ENCODE data around the gene PCGF3. TPM values are rescaled to one million over a fixed set of nuclear protein-coding genes. Genes with fewer than 3 reads are reported as not detected.
"Not testable (repeated sequence)": the region's sequence is repeated elsewhere in the genome, so short reads cannot be mapped to it uniquely, and the experiment has no call there.

The PCGF3 gene
- total RNA-seq, 2 experiments from 2014 or later, result 51.5 to 52.1 TPM

- POLR2A ChIA-PET, result no interaction called here
- H3K4me1 Mint-ChIP-seq, result peaks cover 2% of the 10 kb centered on the region
- peaks cover 35% of the 10 kb centered on the region for H3K36me3 Mint-ChIP-seq (ENCODE audit: low read depth)
- no peak overlapping the region for H3K4me3 Mint-ChIP-seq
- CTCF ChIA-PET, result interaction anchor here (1.6 kb wide), 1 partner anchor 12 kb away, joined by 8 read pairs; no protein-coding TSS in a partner anchor
- no peak for DNase-seq
- peak overlapping the region; percentile 44 for H3K27ac Mint-ChIP-seq
- no peaks in the 10 kb centered on the region for H3K9me3 Mint-ChIP-seq
- H3K27me3 Mint-ChIP-seq, result no peaks in the 10 kb centered on the region
Measured at GRCh38 chr4:754221-755120, 48.8 kb downstream of the PCGF3 start.

GRCh38 chr4:757111-757510, 51.5 kb downstream of the PCGF3 start:
- Mint-ChIP-seq H3K4me3 (no peak overlapping the region), H3K4me1 (peaks cover 4% of the 10 kb centered on the region), H3K27ac (no peak overlapping the region), H3K9me3 (peaks cover 5% of the 10 kb centered on the region), H3K27me3 (no peaks in the 10 kb centered on the region), H3K36me3 (ENCODE audit: low read depth) (peaks cover 38% of the 10 kb centered on the region)
- DNase-seq, result no peak
- ChIA-PET CTCF (interaction anchor here (2.4 kb wide), 1 partner anchor 15 kb away, joined by 6 read pairs; no protein-coding TSS in a partner anchor), POLR2A (interaction anchor here (1.2 to 1.4 kb wide), 2 partner anchors 10 to 23 kb away, joined by 3 to 6 read pairs; no protein-coding TSS in a partner anchor)

- CTCF ChIA-PET, H3K27me3 Mint-ChIP-seq, H3K9me3 Mint-ChIP-seq, H3K4me3 Mint-ChIP-seq, POLR2A ChIA-PET, DNase-seq, H3K27ac Mint-ChIP-seq: not testable (repeated sequence)
- H3K36me3 Mint-ChIP-seq (ENCODE audit: low read depth), result peaks cover 46% of the 10 kb centered on the region
- peaks cover 22% of the 10 kb centered on the region for H3K4me1 Mint-ChIP-seq
Measured at GRCh38 chr4:759810-760209, 54.2 kb downstream of the PCGF3 start.

- CTCF ChIA-PET, result no interaction called here
- no peaks in the 10 kb centered on the region for H3K27me3 Mint-ChIP-seq
- POLR2A ChIA-PET, result no interaction called here
- DNase-seq, result no peak
- H3K4me3 Mint-ChIP-seq, result no peak overlapping the region
- H3K4me1 Mint-ChIP-seq, result peaks cover 24% of the 10 kb centered on the region
- H3K36me3 Mint-ChIP-seq (ENCODE audit: low read depth), result peaks cover 43% of the 10 kb centered on the region
- H3K27ac Mint-ChIP-seq, result no peak overlapping the region
- peaks cover 5% of the 10 kb centered on the region for H3K9me3 Mint-ChIP-seq
Measured at GRCh38 chr4:760616-761015, 55.0 kb downstream of the PCGF3 start.

- DNase-seq, result no peak
- ChIA-PET POLR2A (no interaction called here), CTCF (no interaction called here)
- Mint-ChIP-seq H3K4me3 (no peak overlapping the region), H3K9me3 (peaks cover 5% of the 10 kb centered on the region), H3K27me3 (no peaks in the 10 kb centered on the region), H3K36me3 (ENCODE audit: low read depth) (peaks cover 46% of the 10 kb centered on the region), H3K27ac (no peak overlapping the region), H3K4me1 (peaks cover 24% of the 10 kb centered on the region)
Measured at GRCh38 chr4:761086-761485, 55.5 kb downstream of the PCGF3 start.

- Mint-ChIP-seq H3K4me3 (no peak overlapping the region), H3K36me3 (ENCODE audit: low read depth) (peaks cover 51% of the 10 kb centered on the region), H3K9me3 (peaks cover 5% of the 10 kb centered on the region), H3K4me1 (peaks cover 26% of the 10 kb centered on the region), H3K27ac (peak overlapping the region; percentile 34), H3K27me3 (no peaks in the 10 kb centered on the region)
- CTCF ChIA-PET, result no interaction called here
- POLR2A ChIA-PET, result no interaction called here
- DNase-seq, result no peak
Measured at GRCh38 chr4:761739-762138, 56.1 kb downstream of the PCGF3 start.

- peaks cover 5% of the 10 kb centered on the region for H3K9me3 Mint-ChIP-seq
- POLR2A ChIA-PET, result no interaction called here
- no peak overlapping the region for H3K27ac Mint-ChIP-seq
- CTCF ChIA-PET, result no interaction called here
- H3K4me3 Mint-ChIP-seq, result no peak overlapping the region
- H3K4me1 Mint-ChIP-seq, result peaks cover 26% of the 10 kb centered on the region
- H3K36me3 Mint-ChIP-seq (ENCODE audit: low read depth), result peaks cover 58% of the 10 kb centered on the region
- DNase-seq, result no peak
- no peaks in the 10 kb centered on the region for H3K27me3 Mint-ChIP-seq
Measured at GRCh38 chr4:762211-763190, 56.9 kb downstream of the PCGF3 start.

- Mint-ChIP-seq H3K27ac (peak overlapping the region; percentile 16), H3K9me3 (peaks cover 5% of the 10 kb centered on the region), H3K36me3 (ENCODE audit: low read depth) (peaks cover 62% of the 10 kb centered on the region), H3K4me3 (no peak overlapping the region), H3K27me3 (no peaks in the 10 kb centered on the region), H3K4me1 (peaks cover 26% of the 10 kb centered on the region)
- no peak for DNase-seq
- ChIA-PET POLR2A (no interaction called here), CTCF (no interaction called here)
Measured at GRCh38 chr4:763191-763810, 57.7 kb downstream of the PCGF3 start.

GRCh38 chr4:763922-764321, 58.3 kb downstream of the PCGF3 start:
- DNase-seq, result no peak
- Mint-ChIP-seq H3K27ac (peak overlapping the region; percentile 16), H3K36me3 (ENCODE audit: low read depth) (peaks cover 62% of the 10 kb centered on the region), H3K9me3 (peaks cover 5% of the 10 kb centered on the region), H3K27me3 (no peaks in the 10 kb centered on the region), H3K4me3 (no peak overlapping the region), H3K4me1 (peaks cover 26% of the 10 kb centered on the region)
- POLR2A ChIA-PET, result no interaction called here
- CTCF ChIA-PET, result no interaction called here

- Mint-ChIP-seq H3K4me3 (no peak overlapping the region), H3K9me3 (peaks cover 5% of the 10 kb centered on the region), H3K27ac (peak overlapping the region; percentile 44), H3K4me1 (peaks cover 27% of the 10 kb centered on the region), H3K27me3 (no peaks in the 10 kb centered on the region), H3K36me3 (ENCODE audit: low read depth) (peaks cover 69% of the 10 kb centered on the region)
- POLR2A ChIA-PET, result no interaction called here
- DNase-seq, result no peak
- CTCF ChIA-PET, result no interaction called here
Measured at GRCh38 chr4:764405-765169, 59.0 kb downstream of the PCGF3 start.

- H3K27ac Mint-ChIP-seq, result peak overlapping the region; percentile 45
- DNase-seq, result no peak
- H3K27me3 Mint-ChIP-seq, result no peaks in the 10 kb centered on the region
- H3K36me3 Mint-ChIP-seq (ENCODE audit: low read depth), result peaks cover 65% of the 10 kb centered on the region
- no peaks in the 10 kb centered on the region for H3K9me3 Mint-ChIP-seq
- H3K4me3 Mint-ChIP-seq, result no peak overlapping the region
- CTCF ChIA-PET, result interaction anchor here (3.1 kb wide), 1 partner anchor 24 kb away, joined by 12 read pairs; no protein-coding TSS in a partner anchor
- H3K4me1 Mint-ChIP-seq, result peaks cover 28% of the 10 kb centered on the region
- POLR2A ChIA-PET, result interaction anchor here (1.0 to 4.8 kb wide), 3 partner anchors 9 to 166 kb away, joined by 3 to 27 read pairs (median 6); no protein-coding TSS in a partner anchor
Measured at GRCh38 chr4:766152-766515, 60.5 kb downstream of the PCGF3 start.

GRCh38 chr4:766559-767283, 61.1 kb downstream of the PCGF3 start:
- Mint-ChIP-seq H3K4me1 (peaks cover 25% of the 10 kb centered on the region), H3K36me3 (ENCODE audit: low read depth) (peaks cover 63% of the 10 kb centered on the region), H3K27me3 (no peaks in the 10 kb centered on the region), H3K4me3 (no peak overlapping the region), H3K27ac (no peak overlapping the region), H3K9me3 (no peaks in the 10 kb centered on the region)
- ChIA-PET CTCF (interaction anchor here (3.1 kb wide), 1 partner anchor 24 kb away, joined by 12 read pairs; no protein-coding TSS in a partner anchor), POLR2A (interaction anchor here (0.9 to 4.8 kb wide), 4 partner anchors 9 to 165 kb away, joined by 3 to 27 read pairs (median 4); no protein-coding TSS in a partner anchor)
- no peak for DNase-seq
